WTC11 (cell line): ENCODE results near the gene SOWAHD.

ENCODE experiments used
- CTCF ChIP-seq: fragments of 200-600 bp; IDR thresholded peaks from 2 replicates; pipeline ENCODE4 v1.8.0; 2022; ENCODE audit warnings: antibody characterized with exemption
- JUN ChIP-seq: sonication (generic); formaldehyde crosslinking; IDR thresholded peaks from 2 replicates; pipeline ENCODE4 v1.8.0; 2023; ENCODE audit warnings: mild to moderate bottlenecking, missing genetic modification reagents
- KAT7 ChIP-seq: sonication (generic); formaldehyde crosslinking; IDR thresholded peaks from 2 replicates; pipeline ENCODE4 v1.8.1; 2023; ENCODE audit warnings: missing genetic modification reagents, mild to moderate bottlenecking, borderline replicate concordance
- NR1H2 ChIP-seq: sonication (generic); formaldehyde crosslinking; IDR thresholded peaks from 2 replicates; pipeline ENCODE4 v1.9.0; 2021; ENCODE audit warnings: mild to moderate bottlenecking, moderate library complexity, missing genetic modification reagents
- RORB ChIP-seq: fragments of 250-450 bp; sonication (Bioruptor Pico); IDR thresholded peaks from 2 replicates; pipeline ENCODE4 v1.9.0; 2021; ENCODE audit warnings: mild to moderate bottlenecking
- TP53 ChIP-seq: sonication (generic); formaldehyde crosslinking; IDR thresholded peaks from 2 replicates; pipeline ENCODE4 v1.8.1; 2023; ENCODE audit warnings: mild to moderate bottlenecking, missing genetic modification reagents
- ZNF263 ChIP-seq: sonication (generic); formaldehyde crosslinking; IDR thresholded peaks from 2 replicates; pipeline ENCODE4 v1.8.1; 2022; ENCODE audit warnings: low read depth, mild to moderate bottlenecking, moderate library complexity, missing genetic modification reagents
- TF ChIP-seq, protein P1 (sequence below): sonication (generic); formaldehyde crosslinking; IDR thresholded peaks from 2 replicates; pipeline ENCODE4 v1.8.1; 2022; ENCODE audit warnings: low read depth, missing genetic modification reagents, borderline replicate concordance

GRCh38 chrX:119729408-119730201, 28.8 kb upstream of the SOWAHD start:
- peak; percentile 22; the same call in 1 of the 2 replicates for TF ChIP-seq CTCF
- no peak for TF ChIP-seq NR1H2 (CRISPR knock-in tag)
- no peak for TF ChIP-seq TP53 (CRISPR knock-in tag)
- TF ChIP-seq JUN (CRISPR knock-in tag), result no peak
- TF ChIP-seq, protein P1, sequence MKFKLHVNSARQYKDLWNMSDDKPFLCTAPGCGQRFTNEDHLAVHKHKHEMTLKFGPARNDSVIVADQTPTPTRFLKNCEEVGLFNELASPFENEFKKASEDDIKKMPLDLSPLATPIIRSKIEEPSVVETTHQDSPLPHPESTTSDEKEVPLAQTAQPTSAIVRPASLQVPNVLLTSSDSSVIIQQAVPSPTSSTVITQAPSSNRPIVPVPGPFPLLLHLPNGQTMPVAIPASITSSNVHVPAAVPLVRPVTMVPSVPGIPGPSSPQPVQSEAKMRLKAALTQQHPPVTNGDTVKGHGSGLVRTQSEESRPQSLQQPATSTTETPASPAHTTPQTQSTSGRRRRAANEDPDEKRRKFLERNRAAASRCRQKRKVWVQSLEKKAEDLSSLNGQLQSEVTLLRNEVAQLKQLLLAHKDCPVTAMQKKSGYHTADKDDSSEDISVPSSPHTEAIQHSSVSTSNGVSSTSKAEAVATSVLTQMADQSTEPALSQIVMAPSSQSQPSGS, result no peak
- no peak for TF ChIP-seq RORB
- TF ChIP-seq ZNF263 (CRISPR knock-in tag), result no peak
- no peak for TF ChIP-seq KAT7 (CRISPR knock-in tag)
